ENCODE results near the gene CAT.

The CAT gene

DNA sequence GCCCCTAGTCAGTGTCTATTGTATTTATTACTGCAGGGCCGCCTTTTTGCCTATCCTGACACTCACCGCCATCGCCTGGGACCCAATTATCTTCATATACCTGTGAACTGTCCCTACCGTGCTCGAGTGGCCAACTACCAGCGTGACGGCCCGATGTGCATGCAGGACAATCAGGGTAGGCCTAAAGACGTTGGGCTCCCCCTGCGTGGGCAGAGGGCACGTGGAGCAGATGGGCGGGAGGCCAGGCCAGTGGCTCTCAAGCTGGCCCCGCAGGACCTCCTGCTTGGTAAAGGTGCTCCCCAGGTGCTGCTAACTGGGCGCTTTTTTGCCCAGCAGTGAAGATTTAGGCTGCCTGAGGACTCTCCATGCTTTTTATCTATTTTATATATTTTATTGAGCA lies 22.5 kb downstream of the CAT start:
- H3K9ac ChIP-seq (ENCODE audit: low read length), result no peak overlapping the region
- no peaks in the 10 kb centered on the region for H3K9me2 ChIP-seq (replicated peaks; ENCODE audit: insufficient read depth, low read length)
- no peaks in the 10 kb centered on the region for H3K27me3 ChIP-seq (ENCODE audit: low read length)
- H3K4me2 ChIP-seq (ENCODE audit: low read depth, low read length, poor library complexity, severe bottlenecking), result no peak overlapping the region
- H2AFZ ChIP-seq (ENCODE audit: low read depth, low read length, severe bottlenecking), result no peak overlapping the region
- TF ChIP-seq, protein P1, sequence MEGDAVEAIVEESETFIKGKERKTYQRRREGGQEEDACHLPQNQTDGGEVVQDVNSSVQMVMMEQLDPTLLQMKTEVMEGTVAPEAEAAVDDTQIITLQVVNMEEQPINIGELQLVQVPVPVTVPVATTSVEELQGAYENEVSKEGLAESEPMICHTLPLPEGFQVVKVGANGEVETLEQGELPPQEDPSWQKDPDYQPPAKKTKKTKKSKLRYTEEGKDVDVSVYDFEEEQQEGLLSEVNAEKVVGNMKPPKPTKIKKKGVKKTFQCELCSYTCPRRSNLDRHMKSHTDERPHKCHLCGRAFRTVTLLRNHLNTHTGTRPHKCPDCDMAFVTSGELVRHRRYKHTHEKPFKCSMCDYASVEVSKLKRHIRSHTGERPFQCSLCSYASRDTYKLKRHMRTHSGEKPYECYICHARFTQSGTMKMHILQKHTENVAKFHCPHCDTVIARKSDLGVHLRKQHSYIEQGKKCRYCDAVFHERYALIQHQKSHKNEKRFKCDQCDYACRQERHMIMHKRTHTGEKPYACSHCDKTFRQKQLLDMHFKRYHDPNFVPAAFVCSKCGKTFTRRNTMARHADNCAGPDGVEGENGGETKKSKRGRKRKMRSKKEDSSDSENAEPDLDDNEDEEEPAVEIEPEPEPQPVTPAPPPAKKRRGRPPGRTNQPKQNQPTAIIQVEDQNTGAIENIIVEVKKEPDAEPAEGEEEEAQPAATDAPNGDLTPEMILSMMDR (IDR thresholded peaks at IDR 0.05; ENCODE audit: insufficient read depth, low read length, poor library complexity, severe bottlenecking), result no peak
- no peak for TF ChIP-seq EZH2phosphoT487 (conservative IDR thresholded peaks at IDR 0.05; ENCODE audit: low read length)
- no peak overlapping the region for H3K4me3 ChIP-seq (ENCODE audit: insufficient read depth, low read length, poor library complexity, severe bottlenecking)
- peaks cover 26% of the 10 kb centered on the region for H3K36me3 ChIP-seq (ENCODE audit: low read length)
- H4K20me1 ChIP-seq (ENCODE audit: low read depth, low read length), result no peaks in the 10 kb centered on the region
- H3K9me3 ChIP-seq (ENCODE audit: insufficient read depth, low read length), result peaks cover 8% of the 10 kb centered on the region; the same call in 1 of the 2 replicates
- no peaks in the 10 kb centered on the region for H3F3A ChIP-seq (ENCODE audit: insufficient read depth)
- H3K79me2 ChIP-seq (ENCODE audit: insufficient read depth, low read length), result no peaks in the 10 kb centered on the region
- H3K27ac ChIP-seq (ENCODE audit: low read depth, low read length), result no peak overlapping the region

DNA sequence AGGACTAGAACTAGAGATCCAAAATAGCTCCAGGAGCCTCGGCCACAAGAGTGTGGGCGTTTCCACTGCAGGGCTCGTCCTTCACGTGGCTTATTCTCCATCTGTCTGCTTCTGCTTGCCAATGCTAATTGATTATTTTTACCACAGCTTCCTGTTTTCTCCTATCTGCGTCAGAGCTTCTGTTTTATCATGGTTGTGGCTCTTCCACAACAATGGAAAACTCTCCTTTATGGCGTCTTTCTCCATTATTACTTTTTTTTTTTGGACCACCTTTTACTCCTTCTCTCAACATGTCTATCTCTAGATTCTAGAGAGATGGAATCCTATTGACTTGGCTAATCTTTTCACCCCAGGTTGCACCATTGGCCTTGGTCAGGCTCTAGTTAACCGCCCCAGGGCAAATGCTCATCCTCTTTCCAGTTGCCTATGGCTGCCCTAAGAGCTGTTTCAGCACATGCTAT lies 25.9 kb downstream of the CAT start:
- Histone ChIP-seq H3K4me2 (ENCODE audit: low read depth, low read length, poor library complexity, severe bottlenecking) (no peak overlapping the region), H3K79me2 (ENCODE audit: insufficient read depth, low read length) (no peaks in the 10 kb centered on the region), H4K20me1 (ENCODE audit: low read depth, low read length) (no peaks in the 10 kb centered on the region), H3F3A (ENCODE audit: insufficient read depth) (no peaks in the 10 kb centered on the region), H3K9me2 (replicated peaks; ENCODE audit: insufficient read depth, low read length) (no peaks in the 10 kb centered on the region), H3K9ac (ENCODE audit: low read length) (no peak overlapping the region), H3K36me3 (ENCODE audit: low read length) (peaks cover 29% of the 10 kb centered on the region), H3K27me3 (ENCODE audit: low read length) (no peaks in the 10 kb centered on the region), H3K4me3 (ENCODE audit: insufficient read depth, low read length, poor library complexity, severe bottlenecking) (no peak overlapping the region), H2AFZ (ENCODE audit: low read depth, low read length, severe bottlenecking) (no peak overlapping the region), H3K9me3 (ENCODE audit: insufficient read depth, low read length) (peaks cover 17% of the 10 kb centered on the region; the same call in 1 of the 2 replicates), H3K27ac (ENCODE audit: low read depth, low read length) (no peak overlapping the region)
- no peak for TF ChIP-seq EZH2phosphoT487 (conservative IDR thresholded peaks at IDR 0.05; ENCODE audit: low read length)
- TF ChIP-seq, protein P1 (IDR thresholded peaks at IDR 0.05; ENCODE audit: insufficient read depth, low read length, poor library complexity, severe bottlenecking), result no peak

DNA sequence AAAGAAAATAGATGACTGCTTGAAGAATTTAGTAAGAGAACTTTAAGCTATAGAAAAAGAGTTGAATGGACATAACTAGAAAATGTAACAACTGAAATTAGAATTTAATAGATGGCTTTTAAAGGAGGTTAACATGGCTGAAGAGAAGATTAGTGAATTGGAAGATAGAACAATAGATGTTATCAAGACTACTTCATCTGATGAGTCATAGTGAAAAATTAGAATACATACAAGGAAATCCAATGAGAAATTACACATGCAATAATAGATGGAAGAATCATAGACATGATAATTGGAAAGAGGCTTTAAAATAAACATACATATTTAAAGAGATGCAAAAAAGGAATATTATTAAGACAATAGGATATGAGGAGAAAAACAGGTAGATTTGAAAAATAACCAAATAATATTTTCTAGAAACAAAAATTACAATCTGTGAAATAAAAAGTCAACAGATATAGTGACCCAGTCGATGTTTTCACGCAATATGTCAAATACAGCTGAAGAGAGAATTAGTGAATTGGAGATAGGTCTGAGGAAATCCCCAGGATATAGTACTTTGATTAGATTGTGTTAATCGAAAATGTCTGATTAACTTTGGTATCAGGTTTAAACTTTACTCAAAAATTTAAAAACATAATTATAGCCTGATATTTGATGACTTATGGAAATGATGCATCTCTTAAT lies 28.2 kb downstream of the CAT start:
- no peak overlapping the region for H3K4me2 ChIP-seq (ENCODE audit: low read depth, low read length, poor library complexity, severe bottlenecking)
- no peaks in the 10 kb centered on the region for H3F3A ChIP-seq (ENCODE audit: insufficient read depth)
- no peak overlapping the region for H2AFZ ChIP-seq (ENCODE audit: low read depth, low read length, severe bottlenecking)
- no peak overlapping the region for H3K4me3 ChIP-seq (ENCODE audit: insufficient read depth, low read length, poor library complexity, severe bottlenecking)
- peaks cover 32% of the 10 kb centered on the region for H3K36me3 ChIP-seq (ENCODE audit: low read length)
- H4K20me1 ChIP-seq (ENCODE audit: low read depth, low read length), result no peaks in the 10 kb centered on the region
- H3K9me2 ChIP-seq (replicated peaks; ENCODE audit: insufficient read depth, low read length), result no peaks in the 10 kb centered on the region
- peaks cover 17% of the 10 kb centered on the region; the same call in 1 of the 2 replicates for H3K9me3 ChIP-seq (ENCODE audit: insufficient read depth, low read length)
- H3K79me2 ChIP-seq (ENCODE audit: insufficient read depth, low read length), result no peaks in the 10 kb centered on the region
- TF ChIP-seq, protein P1 (IDR thresholded peaks at IDR 0.05; ENCODE audit: insufficient read depth, low read length, poor library complexity, severe bottlenecking), result no peak
- TF ChIP-seq EZH2phosphoT487 (conservative IDR thresholded peaks at IDR 0.05; ENCODE audit: low read length), result no peak
- no peaks in the 10 kb centered on the region for H3K27me3 ChIP-seq (ENCODE audit: low read length)
- no peak overlapping the region for H3K27ac ChIP-seq (ENCODE audit: low read depth, low read length)
- H3K9ac ChIP-seq (ENCODE audit: low read length), result no peak overlapping the region
